Subcutaneous adipose tissue (tissue), 4 donors: ENCODE data around the gene CADPS. TPM values are rescaled to one million over a fixed set of nuclear protein-coding genes. Genes with fewer than 3 reads are reported as not detected.

ENCODE experiments used
- CTCF ChIP-seq: fragments of 450-650 bp; IDR thresholded peaks from one replicate; pipeline ENCODE4 v1.5.1; 2016; ENCODE audit warnings: low read depth, mild to moderate bottlenecking, control low read depth, antibody characterized with exemption, moderate library complexity
- total RNA-seq, 4 donors: library from RNA; depleted of rRNA; stranded (reverse); fragments of >200 nt; gene quantifications; one replicate each; pipeline ENCODE4 v1.1.0, GENCODE V29; 2016

Gene CADPS
- total RNA-seq, 4 donors from 2014 or later = 1.9 to 25.1 TPM; not detected in 2

- TF ChIP-seq CTCF = no peak
Observed at GRCh38 chr3:62370858-62371719, 504.1 kb downstream of the CADPS start.

GRCh38 chr3:62370112-62370857 lies 504.9 kb downstream of the CADPS start:
- TF ChIP-seq CTCF = no peak

GRCh38 chr3:62369476-62369743 lies 505.8 kb downstream of the CADPS start:
- TF ChIP-seq CTCF = no peak

GRCh38 chr3:62368705-62369475 lies 506.3 kb downstream of the CADPS start:
- no peak for TF ChIP-seq CTCF

- no peak for TF ChIP-seq CTCF
Observed at GRCh38 chr3:62368290-62368704, 506.9 kb downstream of the CADPS start.

- TF ChIP-seq CTCF = no peak
Observed at GRCh38 chr3:62367763-62368195, 507.4 kb downstream of the CADPS start.

- no peak for TF ChIP-seq CTCF
Observed at GRCh38 chr3:62366126-62366484, 509.1 kb downstream of the CADPS start.
